HG03103 (cell line): ENCODE results near the gene SEMA3F.
"Not testable (repeated sequence)": the region's sequence is repeated elsewhere in the genome, so short reads cannot be mapped to it uniquely, and the experiment has no call there.

Experiments
- ATAC-seq: cut with Tn5 transposase; IDR thresholded peaks from one replicate; pipeline ENCODE4 v1.9.1; 2021; ENCODE audit warnings: low read depth; ENCODE audit not compliant: unreplicated experiment

Gene SEMA3F

DNA sequence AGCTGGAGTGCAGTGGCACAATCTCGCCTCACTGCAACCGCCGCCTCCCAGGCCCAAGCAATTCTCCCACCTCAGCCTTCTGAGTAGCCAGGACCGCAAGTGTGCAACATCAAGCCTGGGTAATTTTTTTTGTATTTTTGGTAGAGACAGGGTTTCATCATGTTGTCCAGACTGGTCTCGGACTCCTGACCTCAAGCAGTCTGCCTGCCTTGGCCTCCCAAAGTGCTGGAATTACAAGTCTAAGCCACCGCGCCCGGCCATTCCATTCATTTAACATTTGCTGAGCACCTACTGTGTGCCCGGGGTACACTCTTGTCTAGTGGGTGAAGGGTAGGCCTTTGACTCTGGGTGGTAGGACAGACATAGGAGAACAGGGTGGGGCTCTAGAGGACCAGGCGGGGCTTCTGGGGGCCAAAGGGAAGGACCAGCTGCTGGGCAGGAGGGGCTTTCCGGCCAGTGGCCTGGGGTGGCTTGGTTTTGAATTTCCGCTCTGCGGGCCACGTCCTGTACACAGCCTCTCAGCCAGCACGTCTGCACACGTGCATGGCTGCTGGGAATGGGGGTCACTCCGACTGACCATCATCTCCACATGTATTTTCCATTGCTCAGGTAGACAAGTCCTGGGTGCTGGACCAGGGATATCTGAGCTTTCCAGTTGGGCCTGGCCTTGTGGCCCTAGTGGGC lies 52.4 kb downstream of the SEMA3F start:
- ATAC-seq: no peak

DNA sequence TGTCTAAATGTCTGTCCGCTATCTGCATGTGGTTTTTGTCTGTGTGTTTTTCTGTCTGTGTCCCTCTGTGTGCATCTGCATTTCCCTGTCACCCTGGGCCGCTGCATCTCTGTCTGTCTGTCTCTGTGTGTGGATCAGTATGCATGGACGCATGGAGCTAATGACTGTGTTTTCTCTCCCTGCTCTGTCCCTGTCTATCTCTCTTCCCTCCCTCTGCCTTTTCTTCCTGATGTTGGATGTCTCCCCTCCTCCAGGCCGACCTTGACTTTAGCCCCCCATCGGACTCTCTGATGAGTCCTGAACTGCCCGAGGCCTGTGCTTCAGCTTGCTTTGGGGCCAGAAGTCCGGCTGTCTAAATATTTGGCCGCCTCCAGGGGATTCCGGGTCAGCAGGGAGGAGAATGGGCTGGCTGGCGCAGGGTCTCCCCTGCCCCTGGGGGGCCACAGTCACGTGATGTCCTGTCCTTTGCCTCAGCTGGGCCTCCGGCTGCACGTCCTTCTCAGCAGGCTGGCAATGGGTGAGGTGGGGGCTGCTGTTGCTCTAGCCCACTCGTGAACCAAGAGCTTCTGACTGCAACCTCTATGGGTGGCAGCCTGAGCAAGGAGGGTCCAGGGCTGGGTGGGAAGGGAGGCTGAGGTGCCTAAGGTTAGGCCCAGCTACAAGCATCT lies 53.7 kb downstream of the SEMA3F start:
- no peak for ATAC-seq

DNA sequence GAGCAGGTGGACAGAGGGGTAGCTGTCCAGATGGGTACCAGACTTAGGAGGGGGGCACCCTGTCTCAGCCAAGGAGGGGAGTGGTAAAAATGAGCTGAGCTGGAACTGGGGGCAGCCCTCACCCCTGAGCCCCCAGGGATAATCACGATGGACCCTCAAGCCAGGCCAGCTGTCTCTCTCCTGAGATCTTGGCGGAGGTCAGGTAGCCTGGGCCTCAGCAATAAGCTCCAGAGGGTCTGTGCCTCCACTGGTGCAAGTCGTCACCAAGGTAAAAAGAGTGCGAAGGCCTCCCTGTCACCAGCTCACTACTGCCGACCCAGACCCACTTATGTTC lies 55.0 kb downstream of the SEMA3F start:
- no peak for ATAC-seq

DNA sequence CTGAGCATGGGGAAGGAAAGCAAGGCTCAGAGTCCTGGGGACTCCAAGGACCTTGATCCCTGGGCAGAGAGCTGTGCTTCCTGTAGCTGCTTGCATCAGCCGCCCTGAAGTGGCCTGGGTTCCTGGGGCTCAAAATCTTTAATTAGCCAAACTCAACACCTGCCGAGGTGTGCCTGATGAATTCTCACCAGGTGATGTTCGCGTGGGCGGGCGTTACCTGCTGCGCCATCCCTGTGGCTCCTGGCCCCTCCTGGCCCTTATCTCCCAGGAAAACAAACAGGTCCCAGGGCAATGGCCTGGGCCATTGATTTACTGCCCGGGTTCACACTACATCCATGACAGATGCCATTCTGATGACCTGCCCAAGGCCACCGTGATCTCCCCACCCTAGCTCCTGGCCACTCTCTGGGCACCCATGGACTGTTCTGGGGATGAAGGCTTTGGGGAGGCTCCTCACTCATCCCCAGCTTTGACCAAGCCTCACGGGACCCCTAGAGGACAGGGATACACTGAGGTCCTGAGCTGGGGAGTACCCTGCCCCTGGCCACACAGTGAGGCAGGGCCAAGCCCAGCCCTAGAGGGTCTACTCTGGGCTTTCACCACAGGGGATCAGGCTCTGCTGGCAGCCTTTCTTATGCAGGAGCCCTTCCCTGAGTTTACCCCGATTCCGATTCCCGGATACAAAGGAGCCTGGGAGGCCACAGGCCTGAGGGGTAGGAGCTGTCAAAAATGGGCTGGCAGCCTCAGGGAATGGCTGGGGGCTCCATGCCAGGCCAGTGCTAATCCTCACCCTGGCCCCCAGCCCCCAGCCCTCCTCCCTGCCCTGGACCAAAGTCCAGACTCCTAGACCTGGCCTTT lies 55.6 kb downstream of the SEMA3F start:
- ATAC-seq: no peak

DNA sequence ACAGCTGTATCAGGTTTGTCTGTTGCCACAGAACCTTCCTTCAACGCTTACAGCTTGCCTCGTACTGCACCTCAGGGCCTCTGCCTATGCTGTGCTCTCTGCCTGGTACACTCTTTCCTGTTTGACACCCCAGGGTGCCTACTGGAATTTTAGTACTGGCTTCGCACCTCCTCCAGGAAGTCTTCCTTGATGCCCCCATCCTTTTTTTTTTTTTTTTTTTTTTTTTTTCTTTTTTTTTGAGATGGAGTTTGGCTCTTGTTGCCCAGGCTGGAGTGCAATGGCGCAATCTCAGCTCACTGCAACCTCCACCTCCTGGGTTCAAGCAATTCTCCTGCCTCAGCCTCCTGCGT lies 56.2 kb downstream of the SEMA3F start:
- ATAC-seq: not testable (repeated sequence)

DNA sequence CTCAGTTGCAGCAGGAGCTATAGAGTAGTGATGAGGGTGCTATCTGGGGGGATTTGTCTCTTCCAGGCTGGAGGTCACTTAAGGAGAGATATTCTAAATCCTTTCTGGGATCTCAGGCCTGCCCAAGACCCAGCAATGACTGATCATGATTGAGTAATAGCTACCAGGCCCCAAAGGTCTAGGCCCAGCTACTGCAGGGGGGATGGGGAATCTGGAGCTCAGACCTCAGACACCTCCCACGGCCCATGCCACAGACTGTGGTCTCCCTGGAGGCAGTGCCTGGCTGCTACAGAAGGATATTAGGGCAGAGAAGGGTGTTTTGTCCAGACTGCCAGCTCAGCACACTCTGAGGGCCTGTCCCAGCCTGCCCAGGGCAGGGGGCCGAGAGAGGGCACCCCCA lies 56.8 kb downstream of the SEMA3F start:
- ATAC-seq: no peak

DNA sequence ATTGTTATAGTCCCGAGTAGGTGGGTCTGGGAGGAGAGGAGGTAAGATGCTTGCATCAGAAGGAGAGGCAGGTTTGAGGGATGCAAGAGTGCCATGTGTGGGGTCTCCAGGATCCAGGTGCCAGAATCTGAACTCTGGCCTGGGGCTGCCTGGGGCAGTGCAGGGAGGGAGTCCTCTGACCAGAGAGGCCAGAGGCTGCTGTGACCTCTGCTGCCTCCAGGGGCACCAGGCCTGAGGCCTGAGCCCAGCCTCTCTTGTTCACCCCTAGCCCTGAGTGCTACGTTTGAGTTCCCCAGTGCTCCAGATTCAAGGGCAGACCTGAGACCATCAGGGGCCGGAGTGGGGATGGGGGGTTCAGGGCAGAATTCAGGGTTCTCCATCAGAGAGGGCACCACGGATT lies 57.4 kb downstream of the SEMA3F start:
- no peak for ATAC-seq

DNA sequence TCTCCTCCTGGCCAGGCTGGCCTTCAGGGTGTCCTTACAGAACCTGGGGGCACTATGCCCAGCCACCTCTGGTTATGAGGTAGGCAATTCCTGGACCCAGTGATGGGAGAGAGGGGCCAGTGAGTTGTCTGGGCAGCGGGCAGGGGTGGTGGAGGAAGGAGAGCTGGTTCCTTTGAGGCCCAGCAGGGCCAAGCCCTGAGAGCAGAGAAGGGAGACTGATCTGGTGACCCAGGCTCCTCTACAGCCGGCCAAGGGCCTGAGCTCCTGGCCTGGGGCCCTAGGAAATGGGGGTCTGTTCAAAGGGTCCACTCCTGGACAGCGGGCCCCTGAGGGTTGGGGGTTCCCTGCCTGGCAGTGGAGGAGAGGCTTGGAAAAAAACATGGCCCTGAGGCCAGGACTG lies 57.8 kb downstream of the SEMA3F start:
- no peak for ATAC-seq

DNA sequence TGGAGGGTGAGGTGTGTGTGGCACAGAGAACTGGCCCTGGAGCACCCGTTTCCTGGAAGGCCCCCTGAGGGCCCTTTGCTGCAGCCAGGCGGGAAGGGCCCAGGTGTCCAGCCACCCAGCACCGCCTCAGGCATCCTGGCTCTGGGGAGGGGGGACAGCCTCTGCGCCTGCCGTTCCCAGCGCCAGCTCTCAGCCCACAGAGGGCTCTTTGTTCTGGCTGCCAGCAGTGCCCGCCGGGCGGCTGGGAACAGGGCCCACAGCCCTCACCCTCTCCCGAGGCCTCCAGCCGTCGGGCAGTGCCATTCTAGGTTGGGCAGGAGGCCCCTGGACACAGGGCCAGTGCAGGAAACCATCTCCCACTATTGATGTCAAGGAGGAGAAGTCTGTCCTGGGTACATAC lies 58.2 kb downstream of the SEMA3F start:
- no peak for ATAC-seq

DNA sequence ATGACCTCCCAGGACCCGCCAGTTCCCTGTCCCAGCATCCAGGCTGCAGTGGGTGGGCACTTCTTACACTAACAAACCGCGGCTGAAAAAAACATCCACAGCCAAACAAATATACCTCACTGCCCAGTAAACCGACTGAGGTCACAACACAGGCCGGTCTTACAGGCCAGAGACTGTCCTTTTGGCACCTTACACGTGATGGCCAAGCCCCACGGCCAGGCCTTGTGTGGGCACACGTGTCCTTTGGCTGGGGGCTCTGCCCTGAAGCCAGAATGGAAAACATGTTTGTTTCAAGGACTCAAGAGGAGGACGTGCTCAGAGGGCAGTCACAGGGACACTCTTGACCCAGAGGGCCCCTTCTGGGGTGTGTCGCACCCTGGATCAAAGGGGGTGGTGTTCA lies 59.7 kb downstream of the SEMA3F start:
- ATAC-seq: no peak

DNA sequence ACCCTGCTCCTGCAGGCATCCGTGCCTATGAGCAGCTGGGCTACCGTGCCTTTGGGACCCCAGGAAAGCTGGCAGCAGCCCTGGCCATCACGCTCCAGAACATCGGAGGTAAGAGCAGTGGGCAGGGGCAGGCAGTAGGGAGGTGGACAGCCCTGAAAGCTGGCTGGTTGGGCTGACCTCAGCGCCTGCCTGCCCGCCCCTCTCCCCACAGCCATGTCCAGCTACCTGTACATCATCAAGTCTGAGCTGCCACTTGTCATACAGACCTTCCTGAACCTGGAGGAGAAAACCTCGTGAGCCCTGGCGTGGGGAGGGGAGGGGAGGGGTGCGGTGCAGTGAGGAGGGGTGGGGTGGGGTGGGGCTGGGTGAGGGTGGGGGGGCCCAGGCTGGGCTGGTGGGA lies 60.4 kb downstream of the SEMA3F start:
- no peak for ATAC-seq

DNA sequence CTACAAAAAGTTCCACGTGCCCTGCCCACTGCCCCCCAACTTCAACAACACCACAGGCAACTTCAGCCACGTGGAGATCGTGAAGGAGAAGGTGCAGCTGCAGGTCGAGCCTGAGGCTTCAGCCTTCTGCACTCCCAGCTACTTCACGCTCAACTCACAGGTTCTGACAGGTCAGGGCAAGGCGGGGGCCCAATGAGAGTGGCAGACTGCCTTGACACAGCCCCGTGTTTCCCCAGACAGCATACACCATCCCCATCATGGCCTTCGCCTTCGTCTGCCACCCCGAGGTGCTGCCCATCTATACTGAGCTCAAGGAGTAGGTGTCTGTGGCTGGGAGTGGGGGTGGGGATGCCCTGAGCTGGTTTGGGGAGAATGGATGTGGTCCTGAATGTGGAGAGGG lies 62.6 kb downstream of the SEMA3F start:
- ATAC-seq: no peak

DNA sequence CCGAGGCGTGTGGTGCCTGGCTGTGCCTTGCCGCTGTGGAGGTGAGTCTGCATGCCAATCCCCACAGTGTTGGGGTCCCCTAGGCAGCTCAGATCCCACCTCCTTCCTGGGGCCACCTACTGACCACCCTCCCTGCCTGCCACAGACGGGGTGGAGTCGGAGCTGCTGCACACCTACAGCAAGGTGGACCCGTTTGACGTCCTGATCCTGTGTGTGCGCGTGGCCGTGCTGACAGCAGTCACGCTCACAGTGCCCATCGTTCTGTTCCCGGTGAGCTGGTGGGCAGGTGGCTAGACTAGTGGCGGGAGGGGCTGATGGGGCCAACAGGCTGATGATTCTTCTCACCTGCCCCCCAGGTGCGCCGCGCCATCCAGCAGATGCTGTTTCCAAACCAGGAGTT lies 63.3 kb downstream of the SEMA3F start:
- ATAC-seq: no peak

DNA sequence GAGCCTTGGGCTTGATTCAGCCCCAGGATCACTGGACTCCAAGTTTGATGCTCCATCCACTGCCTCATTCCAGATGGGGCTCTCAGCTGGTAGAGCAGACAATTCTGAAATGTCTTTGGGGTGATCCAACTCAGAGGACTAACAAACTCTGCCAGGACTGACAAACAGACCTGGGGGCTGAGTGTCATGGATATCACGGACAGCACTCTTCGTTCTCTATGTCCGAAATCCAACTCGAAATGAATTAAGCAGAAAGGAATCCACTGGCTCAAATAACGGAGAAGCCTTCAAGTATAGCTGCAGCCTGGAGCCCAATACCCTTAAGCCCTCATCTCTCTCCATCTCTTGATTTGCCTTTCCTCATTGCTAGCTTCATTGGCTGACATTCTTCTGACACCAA lies 64.2 kb downstream of the SEMA3F start:
- ATAC-seq: no peak

DNA sequence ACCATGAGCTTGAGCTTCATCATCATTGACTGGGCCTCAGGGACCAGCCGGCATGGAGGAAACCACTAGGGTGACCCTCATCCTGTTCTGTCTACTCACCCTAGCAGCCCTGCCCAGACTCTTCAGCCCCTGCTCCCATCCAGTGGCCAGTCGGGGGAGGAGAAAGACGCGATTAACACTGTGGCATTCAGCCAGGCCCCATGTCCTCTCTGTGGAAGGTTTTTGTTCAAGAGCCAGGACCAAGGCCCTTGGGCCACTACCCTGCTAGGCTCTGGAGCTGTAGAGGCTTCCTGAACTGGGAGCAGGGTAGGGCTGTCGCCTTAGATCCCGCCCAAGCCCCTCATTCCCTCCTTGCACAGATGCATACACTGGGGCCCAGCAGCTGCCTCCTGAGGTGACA lies 65.0 kb downstream of the SEMA3F start:
- ATAC-seq: no peak

DNA sequence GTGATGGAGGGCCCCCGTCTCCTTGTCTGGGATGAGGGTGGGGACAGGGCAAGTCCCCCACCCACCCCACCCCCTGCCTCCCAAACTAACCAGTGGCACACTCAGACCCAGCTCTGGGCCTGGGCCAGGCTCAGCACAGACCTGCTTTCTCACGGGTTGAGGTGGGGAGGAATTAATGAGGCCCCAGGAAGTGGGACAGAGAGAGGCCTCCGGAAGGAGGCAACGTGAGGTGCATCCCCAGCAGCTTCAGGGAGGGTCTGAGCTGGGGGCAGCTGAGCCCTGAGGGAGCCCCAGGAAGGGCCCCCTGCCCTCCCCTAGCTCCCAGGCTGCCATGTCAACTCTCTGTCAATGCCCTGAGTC lies 65.9 kb downstream of the SEMA3F start:
- ATAC-seq: no peak

DNA sequence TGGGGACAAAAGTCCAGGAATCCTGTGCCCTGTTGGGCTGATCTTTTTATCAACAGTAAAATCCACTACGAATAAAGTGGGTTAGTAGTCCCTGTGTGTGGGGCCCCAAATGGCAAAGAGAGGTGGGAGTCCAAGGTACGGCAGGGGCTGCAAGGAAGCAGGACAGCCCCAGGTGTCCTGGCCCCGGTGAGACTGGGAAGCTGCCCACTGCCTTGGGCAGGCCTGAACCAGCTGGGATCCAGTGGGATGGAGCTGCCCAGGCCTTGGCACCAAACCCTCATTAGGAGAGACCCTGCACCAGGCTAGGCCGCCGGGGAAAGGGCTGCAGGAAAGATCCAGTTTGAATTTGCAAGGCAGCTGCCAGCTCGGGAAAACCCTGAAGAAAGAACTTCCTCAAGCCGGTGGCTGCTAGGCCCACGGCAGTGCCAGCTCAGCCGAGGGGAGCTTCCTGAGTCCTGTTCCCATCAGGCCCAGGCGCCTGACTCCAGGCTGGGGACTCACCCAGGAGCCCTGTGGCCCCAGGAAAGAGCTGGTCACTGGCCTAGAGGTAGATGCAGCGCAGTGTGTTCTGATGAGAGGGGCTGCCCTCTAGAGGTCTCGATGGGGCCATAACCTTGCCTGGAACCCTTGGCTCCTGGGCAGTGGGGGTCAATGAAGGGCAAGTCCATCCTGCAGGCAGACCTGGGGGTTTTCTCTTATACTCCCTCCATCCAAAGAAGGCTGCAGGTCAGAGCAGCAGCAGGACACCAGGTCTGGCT lies 66.5 kb downstream of the SEMA3F start:
- no peak for ATAC-seq

DNA sequence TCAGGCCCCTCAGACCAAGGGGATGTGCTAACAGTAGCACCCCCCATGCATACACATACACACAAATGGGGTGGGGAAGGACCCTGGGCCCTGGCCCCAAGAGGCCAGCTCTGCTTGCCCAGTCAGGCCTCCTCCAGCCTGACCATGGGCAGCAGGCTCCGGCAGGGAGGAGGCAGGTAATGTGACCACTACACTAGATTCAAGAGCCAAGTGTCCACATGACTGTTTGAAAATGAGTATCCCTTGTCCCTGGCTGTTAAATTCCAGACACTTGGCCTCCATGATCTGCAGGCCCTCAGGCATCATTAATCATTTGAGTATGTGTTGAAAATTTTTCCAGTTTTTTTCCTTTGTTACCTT lies 67.0 kb downstream of the SEMA3F start:
- ATAC-seq: no peak

DNA sequence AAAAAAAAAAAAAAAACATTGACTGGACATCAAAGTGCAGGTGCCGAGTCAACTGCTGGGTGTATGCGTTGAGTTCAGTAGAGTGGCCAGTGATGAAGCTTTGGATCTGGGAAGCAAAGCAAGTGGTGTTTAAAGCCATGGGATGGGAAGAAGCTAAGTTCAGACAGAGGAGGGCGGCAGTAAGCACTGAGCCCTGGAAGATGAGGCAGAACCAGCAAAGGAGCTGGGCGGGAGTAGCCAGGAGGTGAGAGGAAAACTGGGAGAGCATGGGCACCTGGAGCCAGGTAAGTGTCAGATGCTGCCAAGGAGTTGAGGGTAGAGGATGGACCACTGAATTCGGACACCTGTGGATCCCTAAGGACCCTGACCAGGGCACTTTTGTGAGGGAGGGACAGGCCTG lies 69.5 kb downstream of the SEMA3F start:
- no peak for ATAC-seq

DNA sequence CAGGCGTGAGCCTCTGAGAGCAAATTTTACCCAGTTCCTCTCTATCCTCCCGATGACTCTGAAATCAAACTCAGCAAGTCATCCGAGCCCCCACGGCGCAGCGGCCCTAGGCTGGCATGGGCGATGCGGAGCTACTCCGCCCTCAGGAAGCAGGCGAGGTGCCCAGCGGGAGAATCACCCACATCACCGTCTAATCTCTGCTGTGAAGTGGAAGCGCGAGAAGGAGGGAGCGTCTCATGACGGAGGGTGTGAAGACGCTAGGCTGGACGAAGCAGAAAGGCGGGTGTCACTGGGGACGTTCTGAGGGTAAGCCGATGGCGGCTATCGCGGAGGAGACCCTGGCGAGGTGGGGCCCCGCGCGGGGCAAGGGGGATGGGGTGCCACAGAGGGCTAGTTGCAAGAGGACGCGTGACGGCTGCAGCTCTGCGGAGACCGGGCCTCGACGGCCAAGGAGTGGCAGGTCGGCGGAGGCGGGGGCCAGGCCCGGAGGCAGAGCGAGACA lies 71.8 kb downstream of the SEMA3F start:
- ATAC-seq: peak; percentile 5
